Measurements from ENCODE around the gene C9orf57. TPM values are rescaled to one million over a fixed set of nuclear protein-coding genes. Genes with fewer than 3 reads are reported as not detected.
"Not testable (repeated sequence)": the region's sequence is repeated elsewhere in the genome, so short reads cannot be mapped to it uniquely, and the experiment has no call there.

The C9orf57 gene
- total RNA-seq, 4 donors from 2014 or later = not detected

DNA sequence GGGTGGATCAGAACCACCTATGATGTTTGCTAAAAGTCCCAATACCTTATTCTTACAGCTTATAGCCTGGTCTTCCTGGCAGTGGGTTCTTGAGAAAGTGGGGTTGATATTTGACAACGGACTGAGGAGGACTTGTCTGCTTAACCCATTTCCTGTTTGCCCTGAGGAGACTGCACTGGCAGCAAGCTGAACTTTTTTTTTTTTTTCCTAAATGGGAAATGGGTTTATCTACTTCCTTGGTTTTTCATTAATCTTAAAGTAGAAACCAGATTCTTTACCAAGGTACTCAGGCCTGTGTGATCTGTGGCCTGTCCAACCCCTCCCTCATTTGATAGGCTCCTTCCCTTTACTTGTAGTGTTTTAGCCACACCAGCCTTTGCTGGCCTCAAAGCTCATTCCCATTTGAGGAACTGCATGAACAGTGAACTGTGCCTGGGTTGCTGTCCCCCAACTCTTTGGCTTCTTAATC lies 47.1 kb downstream of the C9orf57 start:
- no peak overlapping the region for H3K4me3 ChIP-seq
- no peaks in the 10 kb centered on the region for H3K27me3 ChIP-seq
- no peak for ATAC-seq
- no peaks in the 10 kb centered on the region for H3K36me3 ChIP-seq
- no peaks in the 10 kb centered on the region for H3K9me3 ChIP-seq
- no peak overlapping the region for H3K27ac ChIP-seq
- 0% methylated on average over 1 of the region's 1 CpG for WGBS, 2 donors (ENCODE audit: low coverage in 1 of 2)
- no peaks in the 10 kb centered on the region for H3K4me1 ChIP-seq
- TF ChIP-seq POLR2A (IDR thresholded peaks at IDR 0.05) (no peak), EP300 (IDR thresholded peaks at IDR 0.05) (no peak), POLR2AphosphoS5 (IDR thresholded peaks at IDR 0.05) (no peak)
- TF ChIP-seq, protein P1, sequence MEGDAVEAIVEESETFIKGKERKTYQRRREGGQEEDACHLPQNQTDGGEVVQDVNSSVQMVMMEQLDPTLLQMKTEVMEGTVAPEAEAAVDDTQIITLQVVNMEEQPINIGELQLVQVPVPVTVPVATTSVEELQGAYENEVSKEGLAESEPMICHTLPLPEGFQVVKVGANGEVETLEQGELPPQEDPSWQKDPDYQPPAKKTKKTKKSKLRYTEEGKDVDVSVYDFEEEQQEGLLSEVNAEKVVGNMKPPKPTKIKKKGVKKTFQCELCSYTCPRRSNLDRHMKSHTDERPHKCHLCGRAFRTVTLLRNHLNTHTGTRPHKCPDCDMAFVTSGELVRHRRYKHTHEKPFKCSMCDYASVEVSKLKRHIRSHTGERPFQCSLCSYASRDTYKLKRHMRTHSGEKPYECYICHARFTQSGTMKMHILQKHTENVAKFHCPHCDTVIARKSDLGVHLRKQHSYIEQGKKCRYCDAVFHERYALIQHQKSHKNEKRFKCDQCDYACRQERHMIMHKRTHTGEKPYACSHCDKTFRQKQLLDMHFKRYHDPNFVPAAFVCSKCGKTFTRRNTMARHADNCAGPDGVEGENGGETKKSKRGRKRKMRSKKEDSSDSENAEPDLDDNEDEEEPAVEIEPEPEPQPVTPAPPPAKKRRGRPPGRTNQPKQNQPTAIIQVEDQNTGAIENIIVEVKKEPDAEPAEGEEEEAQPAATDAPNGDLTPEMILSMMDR (IDR thresholded peaks at IDR 0.05) = no peak

DNA sequence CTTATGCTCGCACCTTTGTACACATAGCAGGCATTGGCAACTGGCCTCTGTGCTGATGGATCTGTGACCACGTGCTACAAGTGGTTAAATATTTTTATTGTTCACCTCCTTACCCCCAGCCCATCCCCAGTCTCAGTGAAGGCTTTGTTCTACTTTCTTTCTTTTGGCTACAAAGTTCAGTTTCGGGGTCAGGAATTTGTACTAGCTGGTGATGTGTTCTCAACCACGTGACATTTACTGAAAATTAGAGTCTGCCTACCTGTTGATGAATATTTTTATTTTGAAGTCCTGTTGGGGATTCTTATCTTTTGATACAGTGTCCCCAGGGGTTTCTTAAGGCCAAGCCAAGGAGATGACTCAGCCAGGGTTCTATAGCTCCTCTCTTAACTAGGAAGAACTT lies 47.8 kb downstream of the C9orf57 start:
- TF ChIP-seq POLR2AphosphoS5 (IDR thresholded peaks at IDR 0.05) = no peak
- no peak for TF ChIP-seq POLR2A (IDR thresholded peaks at IDR 0.05)
- no peak for TF ChIP-seq EP300 (IDR thresholded peaks at IDR 0.05)
- TF ChIP-seq, protein P1 (IDR thresholded peaks at IDR 0.05) = no peak
- no peaks in the 10 kb centered on the region for H3K27me3 ChIP-seq
- H3K4me3 ChIP-seq = no peak overlapping the region
- H3K36me3 ChIP-seq = no peaks in the 10 kb centered on the region
- no peak overlapping the region for H3K27ac ChIP-seq
- no peaks in the 10 kb centered on the region for H3K9me3 ChIP-seq
- H3K4me1 ChIP-seq = no peaks in the 10 kb centered on the region
- ATAC-seq = no peak
- 76 to 93% methylated on average over 4 of the region's 4 CpGs for WGBS, 2 donors (ENCODE audit: low coverage in 1 of 2)

DNA sequence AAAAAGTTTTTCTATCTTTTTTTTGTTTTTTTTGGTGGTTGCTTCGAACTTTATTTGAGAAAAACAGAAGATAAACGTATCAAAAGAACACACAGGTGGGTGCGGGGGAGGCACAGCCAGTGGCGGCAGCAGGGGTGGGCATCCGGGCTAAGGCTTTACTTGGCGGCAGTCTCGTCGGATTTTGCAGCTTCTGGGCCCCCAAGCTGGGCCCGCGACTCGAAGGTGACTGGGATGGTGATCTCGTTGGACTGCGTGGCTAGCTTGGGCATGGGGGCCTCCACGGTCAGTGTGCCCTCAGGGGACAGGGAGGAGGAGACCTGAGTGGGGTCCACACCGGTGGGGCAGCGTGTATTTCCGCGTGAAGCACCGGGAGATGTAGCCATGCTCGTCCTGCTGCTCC lies 52.7 kb downstream of the C9orf57 start:
- WGBS, 2 donors (ENCODE audit: low coverage in 1 of 2) = 80 to 90% methylated on average over 4 to 9 of the region's 20 CpGs
- not testable (repeated sequence) for H3K27me3 ChIP-seq, H3K27ac ChIP-seq, H3K4me3 ChIP-seq, H3K36me3 ChIP-seq, ATAC-seq, H3K9me3 ChIP-seq, H3K4me1 ChIP-seq

DNA sequence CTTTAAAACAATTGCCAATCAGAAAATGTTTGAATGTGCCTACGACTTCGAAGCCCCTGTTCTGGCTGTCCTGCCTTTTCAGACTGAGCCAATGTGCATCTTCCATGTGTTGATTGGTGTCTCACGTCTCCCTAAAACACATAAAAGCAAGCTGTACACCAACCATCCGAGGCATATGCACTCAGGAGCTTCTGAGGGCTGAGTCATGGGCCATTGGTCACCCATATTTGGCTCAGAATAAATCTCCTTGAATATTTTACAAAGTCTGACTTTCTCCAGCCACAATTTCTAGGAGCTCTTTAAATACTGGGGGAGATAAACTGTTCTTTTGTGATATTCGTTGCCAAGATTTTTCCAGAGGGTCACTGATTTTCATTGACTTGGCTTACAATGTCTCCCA lies 53.9 kb downstream of the C9orf57 start:
- Histone ChIP-seq H3K36me3 (no peaks in the 10 kb centered on the region), H3K4me3 (no peak overlapping the region), H3K27me3 (no peaks in the 10 kb centered on the region), H3K4me1 (no peaks in the 10 kb centered on the region), H3K27ac (no peak overlapping the region), H3K9me3 (no peaks in the 10 kb centered on the region)
- WGBS, 2 donors (ENCODE audit: low coverage in 1 of 2) = 62 to 76% methylated on average over 5 of the region's 5 CpGs
- TF ChIP-seq, protein P1 (IDR thresholded peaks at IDR 0.05) = no peak
- ATAC-seq = no peak

DNA sequence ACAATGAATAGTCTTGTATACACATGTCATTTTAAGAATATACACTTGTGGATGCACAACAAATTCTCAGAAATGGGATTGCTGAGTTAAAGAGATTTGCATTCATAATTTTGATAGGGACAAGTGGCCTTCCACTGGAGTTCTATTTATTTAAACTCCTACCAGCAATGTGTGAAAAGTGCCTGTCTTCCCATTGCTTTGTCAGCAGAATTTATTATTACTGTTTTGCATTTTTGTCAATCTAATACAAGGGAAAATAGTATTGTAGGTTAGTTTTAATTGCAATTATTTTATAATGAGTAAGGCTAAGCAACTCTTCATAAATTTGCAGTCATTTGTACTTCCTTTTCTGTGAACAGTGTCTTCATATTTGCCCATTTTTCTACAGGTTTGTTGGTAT lies 55.0 kb downstream of the C9orf57 start:
- no peak for TF ChIP-seq POLR2A (IDR thresholded peaks at IDR 0.05)
- Histone ChIP-seq H3K4me1 (no peaks in the 10 kb centered on the region), H3K27ac (no peak overlapping the region), H3K27me3 (no peaks in the 10 kb centered on the region), H3K36me3 (no peaks in the 10 kb centered on the region), H3K9me3 (no peaks in the 10 kb centered on the region), H3K4me3 (no peak overlapping the region)
- no peak for ATAC-seq

Small RNA genes lying within 50 kb of the gene (small RNA-seq; reads per million reads assigned to genes)
- 0 reads per million in 4 donors for gene HSPB1P1

Other genes with a start within 250 kb of the C9orf57 start
- gene ABHD17B, start 149.4 kb downstream of the C9orf57 start, total RNA-seq = 10 to 100 TPM; 10.5 to 24.8 (median 15.9) TPM
- gene C9orf85, start 149.0 kb downstream of the C9orf57 start, total RNA-seq = 10 to 100 TPM in 3 of 4 donors, 1 to 10 TPM in 1; 9.8 to 14.6 (median 11.9) TPM
- not detected for gene GDA, start 88.8 kb upstream of the C9orf57 start, total RNA-seq

All from gastroesophageal sphincter (tissue), 4 donors.